Measurements from ENCODE around the gene OR51G1. TPM values are rescaled to one million over a fixed set of nuclear protein-coding genes. Genes with fewer than 3 reads are reported as not detected.

OR51G1 gene
- total RNA-seq, 1 donor from 2014 or later, result not detected

DNA sequence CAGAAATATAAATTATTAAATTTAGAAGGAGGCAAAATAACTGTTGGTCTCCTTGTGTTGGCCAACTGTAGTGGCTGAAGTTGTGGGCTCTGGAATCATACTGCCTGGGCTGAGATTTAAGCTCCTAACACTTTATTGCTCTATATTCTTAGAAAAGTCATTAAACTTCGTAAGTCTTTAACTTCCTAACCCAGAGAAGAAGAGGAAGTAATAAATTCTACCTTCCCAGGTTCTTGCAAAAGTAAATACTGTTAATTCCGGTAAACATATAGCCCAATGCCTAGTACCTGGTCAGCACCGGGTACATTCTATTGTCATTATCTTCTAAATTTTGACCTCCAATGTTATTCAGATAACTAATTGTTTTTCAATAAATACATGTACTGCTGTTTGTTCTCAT lies 38.0 kb downstream of the OR51G1 start:
- intact Hi-C loops (cut with micrococcal nuclease), result no loop called here
- no peak overlapping the region for H3K27ac ChIP-seq (replicated peaks)

DNA sequence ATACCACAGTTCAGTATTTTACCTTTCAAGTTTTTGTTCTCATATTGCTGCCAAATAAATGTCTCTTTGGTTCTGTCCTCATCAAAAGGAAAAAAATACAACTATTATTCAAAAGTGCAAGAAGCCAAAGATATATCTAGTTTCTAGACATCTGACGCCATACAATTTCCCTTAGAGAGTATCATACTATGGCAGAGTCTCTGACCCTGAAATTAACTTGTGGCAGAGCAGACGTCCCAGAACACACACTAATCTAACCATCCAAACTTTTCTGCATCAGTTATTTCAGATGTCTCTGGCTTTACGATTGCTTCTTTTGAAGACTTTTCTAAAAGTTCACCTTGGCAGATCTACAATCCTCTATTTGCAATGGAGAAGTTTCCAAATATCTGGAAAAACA lies 39.8 kb downstream of the OR51G1 start:
- Histone ChIP-seq H3K4me3 (no peak overlapping the region), H3K36me3 (no peaks in the 10 kb centered on the region), H3K27me3 (ENCODE audit: low read depth) (no peaks in the 10 kb centered on the region), H3K4me1 (no peaks in the 10 kb centered on the region), H3K9me3 (replicated peaks) (no peaks in the 10 kb centered on the region), H3K27ac (replicated peaks) (no peak overlapping the region)
- TF ChIP-seq, protein P1, sequence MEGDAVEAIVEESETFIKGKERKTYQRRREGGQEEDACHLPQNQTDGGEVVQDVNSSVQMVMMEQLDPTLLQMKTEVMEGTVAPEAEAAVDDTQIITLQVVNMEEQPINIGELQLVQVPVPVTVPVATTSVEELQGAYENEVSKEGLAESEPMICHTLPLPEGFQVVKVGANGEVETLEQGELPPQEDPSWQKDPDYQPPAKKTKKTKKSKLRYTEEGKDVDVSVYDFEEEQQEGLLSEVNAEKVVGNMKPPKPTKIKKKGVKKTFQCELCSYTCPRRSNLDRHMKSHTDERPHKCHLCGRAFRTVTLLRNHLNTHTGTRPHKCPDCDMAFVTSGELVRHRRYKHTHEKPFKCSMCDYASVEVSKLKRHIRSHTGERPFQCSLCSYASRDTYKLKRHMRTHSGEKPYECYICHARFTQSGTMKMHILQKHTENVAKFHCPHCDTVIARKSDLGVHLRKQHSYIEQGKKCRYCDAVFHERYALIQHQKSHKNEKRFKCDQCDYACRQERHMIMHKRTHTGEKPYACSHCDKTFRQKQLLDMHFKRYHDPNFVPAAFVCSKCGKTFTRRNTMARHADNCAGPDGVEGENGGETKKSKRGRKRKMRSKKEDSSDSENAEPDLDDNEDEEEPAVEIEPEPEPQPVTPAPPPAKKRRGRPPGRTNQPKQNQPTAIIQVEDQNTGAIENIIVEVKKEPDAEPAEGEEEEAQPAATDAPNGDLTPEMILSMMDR (IDR thresholded peaks at IDR 0.05; ENCODE audit: borderline replicate concordance), result no peak
- intact Hi-C loops (cut with micrococcal nuclease), result no loop called here
- no peak for DNase-seq

More for the DNA sequence above, 38.0 kb downstream of the OR51G1 start:
- Histone ChIP-seq H3K4me3 (no peak overlapping the region), H3K36me3 (no peaks in the 10 kb centered on the region), H3K9me3 (replicated peaks) (no peaks in the 10 kb centered on the region), H3K4me1 (no peaks in the 10 kb centered on the region), H3K27me3 (ENCODE audit: low read depth) (no peaks in the 10 kb centered on the region)
- TF ChIP-seq, protein P1 (IDR thresholded peaks at IDR 0.05; ENCODE audit: borderline replicate concordance), result no peak
- no peak for DNase-seq

DNA sequence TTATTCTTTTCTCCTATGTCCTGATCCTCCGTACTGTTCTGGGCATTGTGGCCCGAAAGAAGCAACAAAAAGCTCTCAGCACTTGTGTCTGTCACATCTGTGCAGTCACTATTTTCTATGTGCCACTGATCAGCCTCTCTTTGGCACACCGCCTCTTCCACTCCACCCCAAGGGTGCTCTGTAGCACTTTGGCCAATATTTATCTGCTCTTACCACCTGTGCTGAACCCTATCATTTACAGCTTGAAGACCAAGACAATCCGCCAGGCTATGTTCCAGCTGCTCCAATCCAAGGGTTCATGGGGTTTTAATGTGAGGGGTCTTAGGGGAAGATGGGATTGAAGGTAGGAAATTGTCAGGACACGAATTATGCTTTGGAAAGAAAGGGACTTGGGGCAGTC lies 41.6 kb downstream of the OR51G1 start:
- Histone ChIP-seq H3K4me3 (no peak overlapping the region), H3K27me3 (ENCODE audit: low read depth) (no peaks in the 10 kb centered on the region), H3K36me3 (no peaks in the 10 kb centered on the region), H3K27ac (replicated peaks) (no peak overlapping the region), H3K9me3 (replicated peaks) (no peaks in the 10 kb centered on the region), H3K4me1 (no peaks in the 10 kb centered on the region)
- no peak for DNase-seq
- intact Hi-C loops (cut with micrococcal nuclease), result no loop called here
- TF ChIP-seq, protein P1 (IDR thresholded peaks at IDR 0.05; ENCODE audit: borderline replicate concordance), result no peak

DNA sequence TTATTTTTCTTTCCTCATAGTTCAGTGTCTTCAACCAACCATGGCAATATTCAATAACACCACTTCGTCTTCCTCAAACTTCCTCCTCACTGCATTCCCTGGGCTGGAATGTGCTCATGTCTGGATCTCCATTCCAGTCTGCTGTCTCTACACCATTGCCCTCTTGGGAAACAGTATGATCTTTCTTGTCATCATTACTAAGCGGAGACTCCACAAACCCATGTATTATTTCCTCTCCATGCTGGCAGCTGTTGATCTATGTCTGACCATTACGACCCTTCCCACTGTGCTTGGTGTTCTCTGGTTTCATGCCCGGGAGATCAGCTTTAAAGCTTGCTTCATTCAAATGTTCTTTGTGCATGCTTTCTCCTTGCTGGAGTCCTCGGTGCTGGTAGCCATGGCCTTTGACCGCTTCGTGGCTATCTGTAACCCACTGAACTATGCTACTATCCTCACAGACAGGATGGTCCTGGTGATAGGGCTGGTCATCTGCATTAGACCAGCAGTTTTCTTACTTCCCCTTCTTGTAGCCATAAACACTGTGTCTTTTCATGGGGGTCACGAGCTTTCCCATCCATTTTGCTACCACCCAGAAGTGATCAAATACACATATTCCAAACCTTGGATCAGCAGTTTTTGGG lies 42.2 kb downstream of the OR51G1 start, which contains the start of gene OR51T1:
OR51T1 (plus strand) TSS at position 41 of the 641 bp plus-strand sequence; CDS start at position 41, 0 bp downstream.
- H3K27ac ChIP-seq (replicated peaks), result no peak within 1 kb of the TSS
- TF ChIP-seq, protein P1 (IDR thresholded peaks at IDR 0.05; ENCODE audit: borderline replicate concordance), result no peak
- H3K9me3 ChIP-seq (replicated peaks), result no peaks in the 10 kb centered on the region
- H3K36me3 ChIP-seq, result no peaks in the 10 kb centered on the region
- no peak within 1 kb of the TSS for H3K4me3 ChIP-seq
- no peak for DNase-seq
- H3K4me1 ChIP-seq, result no peaks in the 10 kb centered on the region
- no peaks in the 10 kb centered on the region for H3K27me3 ChIP-seq (ENCODE audit: low read depth)
- intact Hi-C loops (cut with micrococcal nuclease), result no loop called here

DNA sequence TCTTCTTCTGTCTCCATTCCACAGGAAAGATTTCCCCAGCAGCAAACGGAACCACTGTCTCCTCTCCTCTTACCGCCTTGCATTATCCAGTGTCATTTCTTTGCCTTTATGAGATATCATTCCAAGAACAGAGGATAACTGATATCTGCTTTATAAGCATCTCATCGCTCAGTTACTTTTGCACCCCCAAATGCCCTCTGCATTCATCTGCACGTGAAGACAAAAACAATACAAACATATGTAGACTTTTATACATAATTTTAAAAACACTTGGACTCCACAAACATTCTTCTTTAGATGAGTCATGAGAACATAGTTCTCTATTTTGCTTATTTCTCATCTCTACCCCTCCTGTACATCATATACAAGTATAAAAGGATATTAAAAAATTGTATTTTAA lies 43.0 kb downstream of the OR51G1 start:
- no peaks in the 10 kb centered on the region for H3K27me3 ChIP-seq (ENCODE audit: low read depth)
- no peak for DNase-seq
- no peak overlapping the region for H3K27ac ChIP-seq (replicated peaks)
- no peaks in the 10 kb centered on the region for H3K36me3 ChIP-seq
- no peak overlapping the region for H3K4me3 ChIP-seq
- no peaks in the 10 kb centered on the region for H3K9me3 ChIP-seq (replicated peaks)
- intact Hi-C loops (cut with micrococcal nuclease), result no loop called here
- TF ChIP-seq, protein P1 (IDR thresholded peaks at IDR 0.05; ENCODE audit: borderline replicate concordance), result no peak
- no peaks in the 10 kb centered on the region for H3K4me1 ChIP-seq

Other genes starting within 250 kb of the OR51G1 start
- gene OR51E2, start 226.5 kb downstream of the OR51G1 start, total RNA-seq, result not detected
- not detected for gene MMP26, start 219.6 kb downstream of the OR51G1 start, total RNA-seq
- gene OR51F1, start 154.4 kb downstream of the OR51G1 start, total RNA-seq, result not detected
- not detected for gene OR52R1, start 120.0 kb downstream of the OR51G1 start, total RNA-seq
- gene OR51F2, start 103.0 kb downstream of the OR51G1 start, total RNA-seq, result not detected
- not detected for gene OR51S1, start 75.1 kb downstream of the OR51G1 start, total RNA-seq
- gene OR51T1, start 42.4 kb downstream of the OR51G1 start, total RNA-seq, result not detected
- gene OR51A7, start 20.6 kb downstream of the OR51G1 start, total RNA-seq, result not detected
- gene OR51G2, start 5.0 kb downstream of the OR51G1 start, total RNA-seq, result not detected
- gene OR51A4, start 23.3 kb upstream of the OR51G1 start, total RNA-seq, result not detected
- gene OR51A2, start 31.4 kb upstream of the OR51G1 start, total RNA-seq, result not detected
- not detected for gene OR51L1, start 70.5 kb upstream of the OR51G1 start, total RNA-seq
- gene OR52J3, start 122.2 kb upstream of the OR51G1 start, total RNA-seq, result not detected
- gene OR52E2, start 135.3 kb upstream of the OR51G1 start, total RNA-seq, result not detected
- not detected for gene OR52E1, start 145.2 kb upstream of the OR51G1 start, total RNA-seq
- not detected for gene OR52A5, start 214.0 kb upstream of the OR51G1 start, total RNA-seq
- not detected for gene OR52A1, start 230.4 kb upstream of the OR51G1 start, total RNA-seq